Osteoblast (primary cell): ENCODE results near the gene MSANTD1. TPM values are rescaled to one million over a fixed set of nuclear protein-coding genes. Genes with fewer than 3 reads are reported as not detected.

Source experiments
- DNase-seq: peaks from one replicate; pipeline ENCODE4 v3.0.0; 2011; ENCODE audit warnings: low spot score, mixed read lengths; ENCODE audit not compliant: insufficient read length; ENCODE audit errors: missing footprints
- H2AFZ ChIP-seq: 2 replicates; pipeline ENCODE4 v1.6.0; 2011; ENCODE audit warnings: mild to moderate bottlenecking, low read length
- H3K27ac ChIP-seq: 2 replicates; pipeline ENCODE4 v1.5.1; 2011; ENCODE audit warnings: mild to moderate bottlenecking, low read depth, low read length, moderate library complexity
- H3K27me3 ChIP-seq: 2 replicates; pipeline ENCODE4 v1.6.0; 2012; ENCODE audit warnings: mild to moderate bottlenecking, control low read depth, inconsistent platforms, low read length, moderate library complexity; ENCODE audit not compliant: insufficient read depth
- H3K36me3 ChIP-seq: 2 replicates; pipeline ENCODE4 v1.5.1; 2011; ENCODE audit warnings: mild to moderate bottlenecking, low read length, control low read depth, moderate library complexity; ENCODE audit not compliant: insufficient read depth
- H3K4me1 ChIP-seq: 2 replicates; pipeline ENCODE4 v1.5.1; 2011; ENCODE audit warnings: mild to moderate bottlenecking, low read length, control low read depth, moderate library complexity; ENCODE audit not compliant: insufficient read depth
- H3K4me2 ChIP-seq: 2 replicates; pipeline ENCODE4 v1.6.0; 2011; ENCODE audit warnings: mild to moderate bottlenecking, low read length; ENCODE audit not compliant: insufficient read depth
- H3K4me3 ChIP-seq: fragments of 200-600 bp; sonication (generic); 3 replicates; pipeline ENCODE4 v1.5.1; 2012; ENCODE audit warnings: mild to moderate bottlenecking, low read length, inconsistent platforms; ENCODE audit not compliant: insufficient read depth
- H3K79me2 ChIP-seq: 2 replicates; pipeline ENCODE4 v1.6.0; 2012; ENCODE audit warnings: mild to moderate bottlenecking, low read length, control low read depth, inconsistent platforms; ENCODE audit not compliant: insufficient read depth
- H3K9me3 ChIP-seq: 2 replicates; pipeline ENCODE4 v1.5.1; 2011; ENCODE audit warnings: low read depth, low read length, control low read depth
- H4K20me1 ChIP-seq: 2 replicates; pipeline ENCODE4 v1.6.0; 2012; ENCODE audit warnings: mild to moderate bottlenecking, low read length, control low read depth; ENCODE audit not compliant: insufficient read depth
- CTCF ChIP-seq: IDR thresholded peaks from 2 replicates; pipeline ENCODE4 v1.5.1; 2011; ENCODE audit warnings: mild to moderate bottlenecking, low read depth, low read length, moderate library complexity; ENCODE audit errors: extremely low read depth
- total RNA-seq: library from RNA; depleted of rRNA; stranded (reverse); fragments of >200 nt; gene quantifications from 2 replicates; pipeline ENCODE4 v1.2.3, GENCODE V29; 2012

The MSANTD1 gene
- total RNA-seq, 1 donor, result 0.72 TPM

DNA sequence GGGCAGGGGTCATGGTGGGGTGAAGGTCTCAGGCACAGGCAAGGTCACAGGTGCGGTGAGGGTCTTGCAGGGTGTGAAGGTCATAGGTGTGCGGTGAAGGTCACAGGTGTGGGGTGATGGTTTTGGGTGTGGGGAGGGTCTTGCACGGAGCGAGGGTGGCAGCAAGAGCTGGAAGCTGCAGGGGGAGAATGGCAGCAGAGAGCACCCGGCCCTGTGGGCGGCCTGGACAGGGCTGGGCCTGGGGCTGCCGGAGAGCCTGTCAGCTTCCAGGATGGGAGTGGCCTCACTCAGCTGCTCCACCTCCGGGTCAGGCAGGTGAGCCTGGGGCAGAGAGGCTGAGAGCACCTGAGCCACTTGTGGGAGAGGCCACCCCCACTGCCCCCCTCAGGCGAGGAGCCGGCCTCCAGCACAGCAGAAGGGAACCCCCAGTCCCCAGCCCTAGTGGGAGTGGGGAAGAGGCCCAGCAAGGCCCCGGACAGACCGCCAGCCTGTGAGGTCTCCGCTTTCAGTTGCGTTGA lies 1.5 kb downstream of the MSANTD1 start:
- H3K36me3 ChIP-seq, result no peaks in the 10 kb centered on the region
- no peak for TF ChIP-seq CTCF

GRCh38 chr4:3250956-3251690 lies 2.2 kb downstream of the MSANTD1 start:
- Histone ChIP-seq H3K27ac (no peak overlapping the region), H3K4me3 (no peak overlapping the region), H3K9me3 (no peaks in the 10 kb centered on the region), H3K79me2 (no peaks in the 10 kb centered on the region), H3K27me3 (no peaks in the 10 kb centered on the region), H3K4me2 (no peak overlapping the region), H3K36me3 (no peaks in the 10 kb centered on the region), H3K4me1 (no peaks in the 10 kb centered on the region), H2AFZ (no peak overlapping the region), H4K20me1 (no peaks in the 10 kb centered on the region)
- peak; percentile 94 for DNase-seq
- TF ChIP-seq CTCF, result no peak

More for the DNA sequence above, 1.5 kb downstream of the MSANTD1 start:
- Histone ChIP-seq H3K4me1 (no peaks in the 10 kb centered on the region), H3K9me3 (no peaks in the 10 kb centered on the region), H3K4me3 (no peak overlapping the region), H4K20me1 (no peaks in the 10 kb centered on the region), H2AFZ (no peak overlapping the region), H3K27ac (no peak overlapping the region), H3K79me2 (no peaks in the 10 kb centered on the region), H3K27me3 (no peaks in the 10 kb centered on the region), H3K4me2 (no peak overlapping the region)
- no peak for DNase-seq

DNA sequence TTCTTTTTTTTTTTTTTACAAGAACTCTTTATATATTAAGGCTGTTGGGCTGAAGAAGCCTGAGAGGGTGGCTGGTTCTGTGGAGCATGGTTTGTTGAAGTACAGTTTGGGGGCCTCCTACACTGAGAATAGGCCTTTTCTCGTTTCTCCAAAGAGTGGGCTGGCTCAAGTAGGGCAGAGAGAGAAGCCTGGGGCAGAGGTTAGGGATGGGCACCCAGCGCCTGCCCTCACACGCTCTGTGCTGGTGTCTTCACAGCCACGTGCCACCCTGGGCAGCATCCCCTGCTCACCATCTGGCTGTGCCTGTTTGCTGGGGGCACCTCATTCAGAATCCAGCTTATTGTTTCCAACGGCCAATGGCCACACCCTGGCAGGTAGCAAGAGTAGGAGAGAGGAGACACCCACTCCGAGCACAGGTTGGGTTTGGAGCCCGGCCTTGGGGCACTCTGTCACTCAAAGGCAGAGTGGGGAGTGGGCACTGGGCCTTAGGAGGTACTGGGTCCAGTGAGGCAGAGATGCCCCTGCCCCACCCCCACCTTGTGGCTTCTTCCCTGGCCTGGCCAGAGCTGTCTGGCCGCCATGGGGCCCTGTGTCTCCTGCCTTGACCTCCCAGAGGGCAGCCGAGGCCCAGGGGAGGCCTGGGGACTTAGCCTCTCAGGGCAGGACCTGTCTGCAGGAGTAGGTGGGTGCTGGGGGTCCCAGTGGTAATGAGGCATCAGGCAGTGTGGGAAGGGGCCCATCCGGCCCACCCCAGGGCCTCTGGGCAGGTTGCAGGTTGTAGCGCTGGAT lies 2.9 kb downstream of the MSANTD1 start:
- Histone ChIP-seq H2AFZ (no peak overlapping the region), H3K4me3 (no peak overlapping the region), H3K27me3 (no peaks in the 10 kb centered on the region), H3K79me2 (no peaks in the 10 kb centered on the region), H3K4me1 (no peaks in the 10 kb centered on the region), H3K4me2 (no peak overlapping the region), H3K9me3 (no peaks in the 10 kb centered on the region), H3K36me3 (no peaks in the 10 kb centered on the region), H4K20me1 (no peaks in the 10 kb centered on the region), H3K27ac (no peak overlapping the region)
- TF ChIP-seq CTCF, result no peak
- DNase-seq, result peak; percentile 85

GRCh38 chr4:3252480-3252828 lies 3.5 kb downstream of the MSANTD1 start:
- H3K4me3 ChIP-seq, result no peak overlapping the region
- no peak for TF ChIP-seq CTCF
- H3K27ac ChIP-seq, result no peak overlapping the region
- no peak for DNase-seq
- no peaks in the 10 kb centered on the region for H3K9me3 ChIP-seq
- no peaks in the 10 kb centered on the region for H3K4me1 ChIP-seq
- no peak overlapping the region for H3K4me2 ChIP-seq
- no peaks in the 10 kb centered on the region for H3K36me3 ChIP-seq
- no peak overlapping the region for H2AFZ ChIP-seq
- no peaks in the 10 kb centered on the region for H4K20me1 ChIP-seq
- no peaks in the 10 kb centered on the region for H3K79me2 ChIP-seq
- no peaks in the 10 kb centered on the region for H3K27me3 ChIP-seq
